Right atrium auricular region (tissue), 2 donors: ENCODE results near the gene TMEM139. TPM values are rescaled to one million over a fixed set of nuclear protein-coding genes. Genes with fewer than 3 reads are reported as not detected.
A peak's percentile ranks its signal among the peaks of the same experiment; 100 is the strongest.

Experiments
- DNase-seq: peaks from one replicate; pipeline ENCODE4 v3.0.0-alpha.2; 2019; ENCODE audit warnings: low spot score
- H3K27ac ChIP-seq, 2 donors: fragments of 200-600 bp; sonication (generic); 1 replicate in 1 of 2; 2 replicates in 1 of 2; pipeline ENCODE4 v1.5.1; 2016 to 2019
- H3K27me3 ChIP-seq, 2 donors: fragments of 200-600 bp; sonication (generic); one replicate each; pipeline versions ENCODE4 v1.5.1 to v1.6.0; 2017 to 2019
- H3K36me3 ChIP-seq: fragments of 200-600 bp; sonication (generic); one replicate; pipeline ENCODE4 v1.5.1; 2016
- H3K4me1 ChIP-seq, 2 donors: fragments of 200-600 bp; sonication (generic); one replicate each; pipeline versions ENCODE4 v1.5.1 to v1.6.0; 2017 to 2019
- H3K4me3 ChIP-seq, 2 donors: fragments of 200-600 bp; sonication (generic); 1 replicate in 1 of 2; 2 replicates in 1 of 2; pipeline ENCODE4 v1.5.1; 2017 to 2019; ENCODE audit warnings: mild to moderate bottlenecking in 1 of 2, moderate library complexity in 1 of 2
- H3K9me3 ChIP-seq, 2 donors: fragments of 200-600 bp; sonication (generic); one replicate each; pipeline ENCODE4 v1.5.1; 2019
- CTCF ChIP-seq, 2 donors: fragments of 200-600 bp; sonication (generic); IDR thresholded peaks; one replicate each; pipeline ENCODE4 v1.5.1; 2019; ENCODE audit warnings: antibody characterized with exemption in 2 of 2
- total RNA-seq, 2 donors: library from RNA; depleted of rRNA; stranded (reverse); fragments of >200 nt; gene quantifications; one replicate each; pipeline ENCODE4 v1.1.0, GENCODE V29; 2016

TMEM139 gene
- total RNA-seq, 2 donors from 2014 or later, result 7.8 to 12.3 TPM

DNA sequence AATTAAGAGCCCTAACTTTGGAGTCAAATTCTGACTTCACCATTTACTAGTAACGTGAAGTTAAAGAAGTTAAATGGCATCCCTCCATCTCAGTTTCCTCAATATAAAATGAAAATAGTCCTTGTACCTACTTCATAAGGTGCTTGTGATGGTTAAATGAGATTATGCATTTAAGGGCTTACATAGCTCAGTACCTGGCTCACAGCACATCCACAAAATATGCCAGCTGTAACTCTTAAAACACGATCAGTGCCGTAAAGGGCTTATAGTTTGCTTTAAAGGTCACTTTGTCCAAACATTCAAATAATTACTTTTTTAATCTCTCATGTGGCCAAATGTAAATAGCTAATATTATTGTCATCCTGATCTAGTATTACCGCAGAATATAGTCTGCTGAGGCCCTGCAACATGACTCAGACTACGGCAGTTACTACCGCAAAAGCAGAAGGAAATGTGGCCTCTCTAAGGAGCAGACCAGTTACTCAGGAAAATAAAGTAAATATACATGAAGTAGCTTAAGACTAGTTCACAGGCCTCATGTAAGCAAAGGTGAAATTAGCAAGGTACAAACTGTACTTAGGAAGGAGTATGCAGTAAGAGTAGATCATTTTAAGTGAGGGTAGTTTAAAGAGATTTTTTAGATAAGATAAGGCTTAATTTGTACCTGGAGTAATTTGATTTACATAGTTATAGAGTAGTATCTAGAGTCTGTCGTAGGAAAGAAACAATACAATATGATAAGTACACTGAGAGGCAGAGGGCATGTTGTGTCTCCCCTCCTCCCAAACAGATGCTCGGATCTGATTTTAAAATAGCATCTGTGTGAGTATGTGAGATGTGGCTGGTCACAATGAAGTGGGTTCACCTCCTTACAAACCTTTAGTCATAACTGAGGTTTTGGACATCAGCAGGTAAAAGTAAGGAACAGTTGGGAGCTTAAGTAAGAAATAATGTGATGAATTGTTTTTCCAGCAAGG lies 16.5 kb downstream of the TMEM139 start:
- Histone ChIP-seq H3K27ac (no peak overlapping the region), H3K27me3 (no peaks in the 10 kb centered on the region)

GRCh38 chr7:143303733-143304132 lies 19.0 kb downstream of the TMEM139 start:
- no peak for DNase-seq
- TF ChIP-seq CTCF (IDR thresholded peaks at IDR 0.05), result no peak
- H3K4me3 ChIP-seq, result no peak overlapping the region
- no peak overlapping the region for H3K27ac ChIP-seq
- H3K27me3 ChIP-seq, result no peaks in the 10 kb centered on the region
- peaks cover 86% of the 10 kb centered on the region for H3K36me3 ChIP-seq
- H3K9me3 ChIP-seq, result no peaks in the 10 kb centered on the region
- H3K4me1 ChIP-seq, result peaks cover 0 to 17% of the 10 kb centered on the region in 2 donors

More for the DNA sequence above, 16.5 kb downstream of the TMEM139 start:
- Histone ChIP-seq H3K36me3 (peaks cover 91% of the 10 kb centered on the region), H3K4me3 (no peak overlapping the region), H3K9me3 (no peaks in the 10 kb centered on the region), H3K4me1 (peaks cover 0 to 21% of the 10 kb centered on the region in 2 donors)
- DNase-seq, result no peak
- TF ChIP-seq CTCF (IDR thresholded peaks at IDR 0.05), result no peak

DNA sequence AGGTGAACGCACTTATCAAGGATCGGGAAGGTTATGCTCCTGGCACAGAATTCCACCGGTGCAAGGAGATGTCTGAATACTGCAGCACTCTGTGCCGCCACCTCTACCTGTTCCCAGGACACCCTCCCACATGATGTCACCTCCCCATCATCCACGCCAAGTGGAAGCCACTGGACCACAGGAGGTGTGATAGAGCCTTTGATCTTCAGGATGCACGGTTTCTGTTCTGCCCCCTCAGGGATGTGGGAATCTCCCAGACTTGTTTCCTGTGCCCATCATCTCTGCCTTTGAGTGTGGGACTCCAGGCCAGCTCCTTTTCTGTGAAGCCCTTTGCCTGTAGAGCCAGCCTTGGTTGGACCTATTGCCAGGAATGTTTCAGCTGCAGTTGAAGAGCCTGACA lies 20.2 kb downstream of the TMEM139 start:
- H3K4me1 ChIP-seq, result peaks cover 0 to 11% of the 10 kb centered on the region in 2 donors
- H3K27ac ChIP-seq, result no peak overlapping the region
- no peaks in the 10 kb centered on the region for H3K27me3 ChIP-seq
- H3K36me3 ChIP-seq, result peaks cover 77% of the 10 kb centered on the region
- DNase-seq, result no peak
- H3K4me3 ChIP-seq, result no peak overlapping the region
- no peak for TF ChIP-seq CTCF (IDR thresholded peaks at IDR 0.05)
- H3K9me3 ChIP-seq, result no peaks in the 10 kb centered on the region

DNA sequence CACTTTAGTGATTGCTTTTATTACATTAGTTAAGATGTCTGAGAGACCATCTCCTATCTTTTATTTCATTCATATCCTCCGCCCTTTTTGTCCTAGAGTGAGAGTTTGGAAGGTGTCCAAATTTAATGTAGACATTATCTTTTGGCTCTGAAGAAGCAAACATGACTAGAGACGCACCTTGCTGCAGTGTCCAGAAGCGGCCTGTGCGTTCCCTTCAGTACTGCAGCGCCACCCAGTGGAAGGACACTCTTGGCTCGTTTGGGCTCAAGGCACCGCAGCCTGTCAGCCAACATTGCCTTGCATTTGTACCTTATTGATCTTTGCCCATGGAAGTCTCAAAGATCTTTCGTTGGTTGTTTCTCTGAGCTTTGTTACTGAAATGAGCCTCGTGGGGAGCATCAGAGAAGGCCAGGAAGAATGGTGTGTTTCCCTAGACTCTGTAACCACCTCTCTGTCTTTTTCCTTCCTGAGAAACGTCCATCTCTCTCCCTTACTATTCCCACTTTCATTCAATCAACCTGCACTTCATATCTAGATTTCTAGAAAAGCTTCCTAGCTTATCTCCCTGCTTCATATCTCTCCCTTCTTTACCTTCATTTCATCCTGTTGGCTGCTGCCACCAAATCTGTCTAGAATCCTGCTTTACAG lies 20.8 kb downstream of the TMEM139 start:
- no peak overlapping the region for H3K27ac ChIP-seq
- H3K36me3 ChIP-seq, result peaks cover 71% of the 10 kb centered on the region
- TF ChIP-seq CTCF (IDR thresholded peaks at IDR 0.05), result peak; percentile 39 to 81
- H3K4me1 ChIP-seq, result peaks cover 0 to 7% of the 10 kb centered on the region in 2 donors
- H3K9me3 ChIP-seq, result no peaks in the 10 kb centered on the region
- no peak for DNase-seq
- H3K4me3 ChIP-seq, result no peak overlapping the region
- no peaks in the 10 kb centered on the region for H3K27me3 ChIP-seq

DNA sequence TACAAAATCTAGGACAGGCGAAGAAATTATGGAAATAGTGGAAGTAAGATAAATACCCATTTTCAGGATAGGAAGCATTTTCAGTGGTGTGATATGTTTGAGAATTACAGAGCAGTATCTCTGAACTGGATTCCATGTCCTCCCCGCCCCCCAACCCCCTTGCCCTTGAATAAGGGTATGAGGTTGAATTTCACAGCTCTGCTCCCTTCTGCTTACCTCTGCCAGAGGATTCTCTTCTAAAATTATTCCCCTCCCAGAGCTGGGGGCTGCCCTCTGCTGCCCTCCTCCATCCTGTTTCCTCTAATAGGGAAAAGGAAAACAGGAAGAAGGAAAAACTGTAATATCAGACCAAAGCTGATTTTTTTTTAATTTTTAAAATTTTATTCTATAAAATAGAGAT lies 23.9 kb downstream of the TMEM139 start:
- no peak overlapping the region for H3K27ac ChIP-seq
- no peaks in the 10 kb centered on the region for H3K9me3 ChIP-seq
- TF ChIP-seq CTCF (IDR thresholded peaks at IDR 0.05), result no peak
- H3K36me3 ChIP-seq, result peaks cover 41% of the 10 kb centered on the region
- no peaks in the 10 kb centered on the region for H3K27me3 ChIP-seq
- H3K4me3 ChIP-seq, result no peak overlapping the region
- no peak for DNase-seq
- H3K4me1 ChIP-seq, result peaks cover 0 to 7% of the 10 kb centered on the region in 2 donors
